GM19467 (cell line): ENCODE measurements around the gene FOSL2.

Experiments used
- ATAC-seq: cut with Tn5 transposase; IDR thresholded peaks from one replicate; pipeline ENCODE4 v1.9.1; 2021; ENCODE audit warnings: mild to moderate bottlenecking, moderate library complexity; ENCODE audit not compliant: unreplicated experiment

Gene FOSL2

GRCh38 chr2:28373854-28374253 lies 18.8 kb upstream of the FOSL2 start:
- ATAC-seq: no peak

- no peak for ATAC-seq
These were observed 18.3 kb upstream of the FOSL2 start for GRCh38 chr2:28374331-28374730.

- no peak for ATAC-seq
These were observed 17.4 kb upstream of the FOSL2 start for GRCh38 chr2:28375236-28375635.

- no peak for ATAC-seq
These were observed 16.7 kb upstream of the FOSL2 start for GRCh38 chr2:28375742-28376631.

GRCh38 chr2:28377195-28377816 lies 15.4 kb upstream of the FOSL2 start:
- no peak for ATAC-seq

- no peak for ATAC-seq
These were observed 14.5 kb upstream of the FOSL2 start for GRCh38 chr2:28377984-28378678.

- no peak for ATAC-seq
These were observed 13.7 kb upstream of the FOSL2 start for GRCh38 chr2:28378679-28379584.

GRCh38 chr2:28380219-28380618 lies 12.4 kb upstream of the FOSL2 start:
- ATAC-seq: no peak

GRCh38 chr2:28381225-28382180 lies 11.2 kb upstream of the FOSL2 start:
- no peak for ATAC-seq

GRCh38 chr2:28382755-28383154 lies 9.9 kb upstream of the FOSL2 start:
- ATAC-seq: no peak

GRCh38 chr2:28387082-28387960 lies 5.3 kb upstream of the FOSL2 start:
- ATAC-seq: no peak

- ATAC-seq: no peak
These were observed 3.0 kb upstream of the FOSL2 start for GRCh38 chr2:28389399-28390240.

GRCh38 chr2:28390241-28390745 lies 2.4 kb upstream of the FOSL2 start:
- ATAC-seq: no peak

GRCh38 chr2:28390746-28391563 lies 1.7 kb upstream of the FOSL2 start:
- ATAC-seq: no peak

GRCh38 chr2:28391564-28392296 lies 928 bp upstream of the FOSL2 start:
- ATAC-seq: peak; percentile 32
